Pons (tissue), 1 donor: ENCODE results near the gene ADAMTS16.

ENCODE experiments used
- DNase-seq: peaks from one replicate; pipeline ENCODE4 v3.0.0-alpha.2; 2016; ENCODE audit warnings: low spot score

ADAMTS16 gene

DNA sequence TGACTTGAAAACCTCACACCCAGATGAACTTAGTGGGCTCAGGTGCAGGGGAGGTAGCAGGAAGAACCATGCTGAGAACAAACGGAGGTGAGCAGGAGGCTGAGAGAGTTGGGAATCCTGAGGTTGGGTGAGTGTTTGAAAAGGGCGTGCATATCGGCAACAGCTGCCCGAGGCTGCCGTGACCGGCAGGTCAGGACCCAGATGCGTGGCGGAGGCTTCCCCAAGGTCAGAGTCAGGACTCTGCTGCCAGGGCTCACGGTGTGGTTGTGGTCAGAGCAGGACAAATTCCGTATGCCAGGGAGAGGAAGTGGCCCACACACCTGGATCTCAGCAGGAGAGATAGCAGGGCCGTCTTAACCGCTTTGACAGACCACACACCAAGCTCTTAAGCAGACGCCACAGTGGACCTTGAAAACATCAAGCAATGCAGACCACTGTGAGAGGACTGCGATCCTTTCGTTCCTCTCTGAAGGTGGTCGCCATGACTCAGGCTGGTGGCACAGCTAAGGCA, 43.1 kb downstream of the ADAMTS16 start:
- no peak for DNase-seq

GRCh38 chr5:5183933-5184332, 43.8 kb downstream of the ADAMTS16 start:
- no peak for DNase-seq

DNA sequence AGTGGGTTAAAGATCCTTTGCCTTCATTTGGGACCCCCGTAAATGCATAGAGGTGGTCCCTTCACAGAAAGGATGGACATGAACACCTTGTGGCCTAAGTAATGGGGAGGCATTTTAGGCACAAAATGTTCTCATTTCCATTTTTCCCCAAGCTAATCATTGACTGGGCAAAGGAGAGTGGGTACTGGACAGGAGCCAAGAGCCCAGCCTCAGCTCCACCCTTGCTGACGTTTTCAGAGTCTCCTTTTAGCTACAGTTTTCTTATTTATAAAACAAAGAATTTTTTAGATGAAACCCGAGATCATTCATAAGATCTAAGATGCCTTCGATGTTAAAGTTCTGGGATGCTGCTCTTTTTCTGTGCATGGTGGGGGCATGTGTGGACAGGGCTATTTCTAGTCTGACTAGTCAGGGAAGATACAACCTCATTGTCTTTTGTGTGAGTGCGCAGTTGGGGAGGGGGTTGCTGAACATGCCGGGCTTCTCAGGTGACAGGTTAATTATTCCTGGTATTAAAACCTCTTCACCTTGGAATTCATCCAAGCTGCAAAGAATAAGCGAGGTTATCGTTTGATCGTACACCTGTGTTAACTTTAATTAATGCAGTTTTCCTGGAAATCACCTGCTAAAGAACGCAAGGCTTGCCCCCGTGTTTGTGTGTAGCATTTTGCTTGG, 48.4 kb downstream of the ADAMTS16 start:
- no peak for DNase-seq

GRCh38 chr5:5189051-5189430, 48.9 kb downstream of the ADAMTS16 start:
- DNase-seq, result no peak

GRCh38 chr5:5191906-5192305, 51.8 kb downstream of the ADAMTS16 start:
- no peak for DNase-seq

DNA sequence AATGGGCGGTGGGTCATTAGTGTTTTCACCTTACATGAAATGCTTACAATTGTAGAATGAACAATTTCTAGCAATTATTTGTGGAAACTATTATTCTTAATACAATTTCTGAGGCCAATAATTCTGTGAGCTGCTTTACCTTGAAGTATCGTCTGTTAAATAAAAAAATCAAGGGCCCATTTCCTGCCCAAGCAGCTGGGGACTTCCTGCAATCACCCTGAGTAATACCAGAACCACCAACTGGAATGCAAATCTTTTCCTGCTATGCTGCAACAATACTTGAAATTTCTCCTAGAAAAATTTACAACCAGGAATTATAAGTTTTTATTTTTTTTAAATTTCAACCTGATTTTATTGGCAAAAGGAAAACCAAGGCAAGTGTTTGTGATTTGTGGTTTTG, 52.6 kb downstream of the ADAMTS16 start:
- no peak for DNase-seq

- no peak for DNase-seq
Observed at GRCh38 chr5:5195128-5195918, 55.2 kb downstream of the ADAMTS16 start.

- DNase-seq, result no peak
Observed at GRCh38 chr5:5198135-5198534, 58.0 kb downstream of the ADAMTS16 start.

DNA sequence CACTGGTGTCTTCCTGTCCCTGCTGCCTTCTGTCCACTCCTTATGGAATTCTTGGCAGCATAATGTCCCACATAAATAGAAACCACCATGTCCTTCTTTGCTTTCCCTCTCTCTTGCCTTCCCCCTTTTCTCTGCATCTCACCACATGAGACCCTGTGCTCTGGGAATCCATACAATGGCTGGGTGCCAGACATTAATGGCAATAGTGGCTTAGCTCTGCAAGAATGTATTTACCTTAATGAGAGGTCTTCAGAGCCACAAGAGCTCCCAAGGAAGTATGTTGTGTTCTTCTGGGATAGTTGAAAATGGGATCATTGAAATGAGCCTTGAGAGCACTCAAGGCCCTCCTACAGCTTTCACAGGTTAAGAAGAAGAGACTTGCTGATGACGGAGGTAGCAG, 58.7 kb downstream of the ADAMTS16 start:
- DNase-seq, result no peak

- DNase-seq, result no peak
Observed at GRCh38 chr5:5199495-5199894, 59.4 kb downstream of the ADAMTS16 start.

GRCh38 chr5:5200133-5200532, 60.0 kb downstream of the ADAMTS16 start:
- no peak for DNase-seq

GRCh38 chr5:5202321-5202720, 62.2 kb downstream of the ADAMTS16 start:
- no peak for DNase-seq

DNA sequence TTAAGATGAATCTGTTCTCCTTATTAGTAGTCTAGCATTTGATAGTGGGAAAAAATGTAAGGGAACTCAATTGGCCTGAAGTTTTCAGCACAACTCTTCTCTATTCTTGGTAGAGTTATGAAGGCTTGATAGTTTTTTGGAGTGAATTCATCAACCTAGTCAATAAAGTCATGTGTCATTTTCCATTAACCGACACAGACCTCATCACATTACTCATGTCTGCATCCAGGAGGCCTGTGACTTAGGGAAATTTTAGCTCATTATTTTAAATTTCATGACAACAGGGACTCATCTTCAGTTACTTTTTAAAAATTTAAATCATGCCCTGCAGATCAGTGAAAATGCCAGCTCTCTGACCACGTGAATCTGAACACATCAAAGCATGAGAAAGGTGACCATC, 63.3 kb downstream of the ADAMTS16 start:
- DNase-seq, result no peak

DNA sequence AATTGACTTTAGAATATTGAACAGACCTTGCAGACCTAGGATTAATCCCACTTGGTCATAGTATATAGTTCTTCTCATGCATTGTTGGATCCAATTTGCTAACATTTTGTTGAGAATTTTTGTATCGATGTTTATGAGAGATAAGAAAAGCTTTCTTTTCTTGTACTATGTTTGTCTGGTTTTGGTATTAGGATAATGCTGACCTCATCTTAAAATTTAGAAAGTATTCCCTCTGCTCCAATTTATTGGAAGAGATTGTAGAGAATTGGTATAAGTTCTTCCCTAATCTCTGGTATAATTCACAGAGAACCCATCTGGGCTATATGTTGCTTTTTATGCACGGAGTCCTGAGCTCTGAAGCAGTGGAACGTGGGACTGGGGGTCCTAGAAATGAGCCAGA, 67.7 kb downstream of the ADAMTS16 start:
- no peak for DNase-seq

DNA sequence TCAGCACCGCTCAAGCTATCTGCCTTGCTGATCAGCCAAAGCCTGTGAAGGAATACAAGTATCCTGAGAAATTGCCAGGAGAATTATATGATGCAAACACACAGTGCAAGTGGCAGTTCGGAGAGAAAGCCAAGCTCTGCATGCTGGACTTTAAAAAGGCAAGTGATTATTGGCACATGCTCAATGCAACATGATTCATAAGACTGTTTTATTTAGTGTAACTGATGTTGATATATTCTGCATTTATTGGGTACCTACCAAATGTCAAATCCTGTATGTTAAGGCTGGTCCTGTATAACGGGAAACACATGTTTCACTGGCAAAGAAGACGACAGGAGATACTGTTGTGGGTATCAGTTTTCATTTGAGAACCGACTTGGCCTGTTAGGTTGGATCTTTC, 69.0 kb downstream of the ADAMTS16 start:
- DNase-seq, result no peak

DNA sequence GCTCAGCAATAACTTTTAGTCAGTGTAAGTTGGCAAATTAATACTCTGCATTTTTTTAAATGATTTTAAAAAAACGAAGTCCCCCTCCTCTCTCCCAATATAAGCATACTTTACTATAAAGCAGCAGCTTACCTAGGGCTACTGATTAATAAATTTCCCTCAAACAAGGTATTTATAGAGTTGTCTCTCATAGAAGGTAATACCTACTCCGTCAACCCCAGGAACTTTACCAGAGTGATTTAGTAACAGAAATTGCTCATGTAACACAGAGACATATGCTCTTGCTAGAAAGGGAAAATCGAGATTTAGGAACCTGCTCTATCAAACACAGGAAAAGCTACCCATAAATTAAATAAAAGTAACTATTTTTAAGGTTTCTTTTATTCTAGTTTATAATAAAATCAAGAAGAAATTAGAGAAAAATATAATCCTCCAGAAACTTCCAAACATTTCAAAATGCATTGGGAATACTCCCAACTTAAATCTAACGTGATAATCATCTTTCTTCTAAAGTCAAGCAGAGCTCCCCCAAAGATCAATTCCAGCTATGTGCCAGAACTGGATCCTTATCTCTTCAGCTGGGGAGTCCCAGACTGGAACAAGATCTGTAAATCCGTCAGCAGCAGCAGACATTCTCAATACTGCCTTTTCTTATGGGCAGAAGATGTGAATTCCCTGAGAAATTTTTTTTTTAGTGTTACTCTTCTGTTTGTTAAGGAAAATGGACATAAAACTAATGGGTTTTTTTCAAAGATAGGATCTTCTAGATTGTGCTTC, 69.6 kb downstream of the ADAMTS16 start:
- no peak for DNase-seq

- no peak for DNase-seq
Observed at GRCh38 chr5:5217371-5217770, 77.2 kb downstream of the ADAMTS16 start.

DNA sequence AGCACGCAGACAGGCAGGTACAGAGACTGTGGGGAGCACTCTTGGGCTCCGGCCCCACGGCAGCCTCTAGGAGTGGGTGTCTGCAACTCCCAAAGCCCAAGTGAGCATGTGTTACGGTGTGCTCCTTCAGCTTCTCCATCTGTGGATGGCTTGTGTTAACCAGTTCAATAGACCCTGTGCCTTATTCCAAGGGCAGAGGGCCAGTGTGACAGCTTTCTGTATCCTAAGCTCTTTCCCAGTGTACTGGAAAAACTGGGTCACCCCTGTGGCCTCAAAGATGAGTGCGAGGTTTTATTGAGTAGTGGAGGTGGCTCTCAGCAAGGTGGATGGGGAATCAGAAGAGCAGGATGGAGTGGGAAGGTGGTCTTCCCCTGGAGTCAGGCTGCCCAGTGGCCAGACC, 78.3 kb downstream of the ADAMTS16 start:
- DNase-seq, result no peak

- DNase-seq, result no peak
Observed at GRCh38 chr5:5219541-5219940, 79.4 kb downstream of the ADAMTS16 start.

GRCh38 chr5:5220901-5221631, 80.9 kb downstream of the ADAMTS16 start:
- no peak for DNase-seq

- no peak for DNase-seq
Observed at GRCh38 chr5:5221724-5222123, 81.6 kb downstream of the ADAMTS16 start.

DNA sequence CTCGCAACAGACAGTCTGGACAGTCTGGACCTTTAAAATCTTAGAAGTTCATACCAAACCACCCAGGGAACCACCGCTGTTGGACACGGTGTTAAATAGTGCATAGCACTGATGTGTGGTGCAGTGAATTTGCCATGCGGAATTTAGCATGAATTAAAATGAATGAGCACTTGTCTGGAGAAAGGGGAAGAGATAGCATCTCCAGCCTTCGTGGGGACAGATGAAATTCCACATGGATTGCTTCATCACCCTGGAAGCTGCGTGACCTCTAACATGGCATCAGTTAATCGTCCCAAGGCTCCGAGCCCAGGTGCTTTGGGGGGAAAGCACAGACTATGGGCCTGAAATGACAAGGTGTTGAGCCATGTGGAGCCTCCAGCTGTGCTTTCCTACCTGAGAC, 91.4 kb downstream of the ADAMTS16 start:
- DNase-seq, result no peak
